Posterior cingulate gyrus (tissue), 11 donors: ENCODE results near the gene KCNS3.
A peak's percentile ranks its signal among the peaks of the same experiment; 100 is the strongest.

Experiments
- DNase-seq, 10 donors: peaks; one replicate each; pipeline versions ENCODE4 v3.0.0 to v3.0.0-alpha.2; 2020 to 2021; ENCODE audit warnings: mixed read lengths in 3 of 10
- intact Hi-C: fragments of 100-400 bp; cut with DNase I; formaldehyde crosslinking; loops from one replicate; pipeline ENCODE4 v1.15.1; 2023

The KCNS3 gene

DNA sequence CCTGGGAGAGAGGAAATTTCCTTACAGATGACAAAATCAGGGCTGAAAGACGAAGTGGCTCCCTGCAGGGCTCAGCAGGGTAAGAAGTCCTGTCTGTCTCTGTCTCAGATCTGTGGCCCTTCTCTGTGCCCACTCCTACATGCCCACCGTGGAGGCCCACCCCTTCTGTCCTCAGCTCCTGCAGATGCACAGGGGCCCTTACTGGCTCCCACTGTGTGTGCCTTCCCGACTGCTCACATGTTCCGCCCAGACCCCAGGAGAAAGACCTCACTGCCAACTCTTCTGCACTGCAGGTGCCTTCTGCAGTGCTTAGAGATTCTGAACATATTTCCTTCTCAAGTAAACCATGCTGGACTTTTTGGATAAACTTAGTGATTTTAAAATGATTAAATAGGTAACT is 1.9 kb upstream of the KCNS3 start:
- DNase-seq: no peak
- intact Hi-C loops: no loop called here

DNA sequence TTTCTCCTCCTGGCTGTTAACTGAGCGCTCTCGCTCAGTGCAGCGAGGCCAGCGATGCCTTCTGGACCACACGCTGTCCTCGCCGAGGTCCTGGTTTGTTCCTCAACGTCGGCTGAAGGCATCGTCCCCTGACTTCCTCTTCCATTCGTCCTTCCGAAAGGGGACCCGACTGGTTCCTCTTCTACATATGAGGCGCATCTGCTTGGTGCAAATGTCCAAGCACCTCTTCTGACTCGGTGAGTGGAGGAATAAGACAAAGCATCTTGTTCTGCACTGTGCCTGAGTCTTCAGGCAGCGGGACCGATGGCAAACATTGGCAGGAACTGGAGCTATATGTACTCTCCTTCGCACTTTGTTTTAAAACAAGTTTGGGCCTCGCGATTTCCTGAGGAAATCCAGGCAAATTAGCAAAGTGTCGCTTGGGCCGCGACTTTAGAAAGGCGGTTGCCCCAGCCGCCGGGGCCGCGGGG is 621 bp upstream of the KCNS3 start:
- DNase-seq: peak in 1 of 10 donors; percentile 9
- intact Hi-C loops: no loop called here

DNA sequence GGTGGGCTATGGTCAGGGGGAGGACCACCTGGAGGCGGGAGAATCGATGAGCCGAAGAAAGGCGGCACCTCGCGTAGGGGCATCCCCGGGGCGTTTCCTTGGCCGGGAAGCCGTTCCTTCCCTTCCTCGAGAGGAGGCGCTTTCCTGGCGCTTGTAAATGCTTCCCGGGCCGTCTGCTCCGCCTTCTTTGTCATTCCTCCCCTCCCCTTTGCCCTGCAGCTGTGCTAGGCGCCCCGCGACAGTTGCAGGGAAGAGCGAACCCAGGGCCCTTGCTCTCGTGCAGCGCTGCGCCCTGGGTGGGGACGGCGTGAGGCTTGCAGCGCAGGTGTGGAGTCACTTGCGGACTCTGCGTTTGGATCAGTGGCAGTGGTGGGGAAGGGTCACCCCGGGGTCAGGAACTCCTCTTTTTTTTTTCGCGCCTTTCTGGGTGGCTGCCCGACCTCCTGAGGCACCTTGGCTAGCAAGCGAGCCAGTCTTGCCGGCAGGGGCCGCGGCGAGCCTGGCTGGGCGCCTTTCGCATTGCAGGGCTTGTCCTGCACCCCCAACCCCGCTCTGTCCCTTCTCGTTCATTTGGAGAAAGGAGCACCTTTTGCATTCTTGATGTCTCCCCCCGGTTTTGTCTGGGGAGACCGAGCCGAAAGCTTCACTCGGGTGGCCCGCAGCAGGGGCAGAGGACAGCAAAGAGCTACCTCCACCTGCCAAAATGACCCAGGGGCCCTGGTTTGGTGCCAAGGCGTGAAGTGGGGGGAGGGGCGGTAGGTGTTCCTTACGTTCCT is 858 bp downstream of the KCNS3 start:
- peak; percentile 15 to 90 (median 52) for DNase-seq
- intact Hi-C loops: no loop called here

DNA sequence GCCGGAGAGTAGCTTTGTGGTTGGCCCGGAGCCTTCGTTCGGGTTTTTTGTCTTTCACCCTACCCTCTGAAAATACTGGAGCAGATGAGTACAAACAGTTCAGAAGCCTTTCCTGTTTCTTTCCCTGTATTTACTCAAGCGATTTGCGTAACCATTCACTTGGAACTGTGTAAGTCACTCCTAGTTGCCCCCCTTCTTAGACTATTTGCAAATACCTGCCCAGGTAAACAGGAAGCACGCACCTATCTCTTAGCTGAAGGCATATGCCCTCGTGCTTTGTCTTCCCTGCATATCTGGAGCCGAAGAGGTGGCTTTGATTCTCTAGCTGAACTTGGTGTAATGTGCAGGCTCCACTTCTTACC is 1.4 kb downstream of the KCNS3 start:
- intact Hi-C loops: no loop called here

DNA sequence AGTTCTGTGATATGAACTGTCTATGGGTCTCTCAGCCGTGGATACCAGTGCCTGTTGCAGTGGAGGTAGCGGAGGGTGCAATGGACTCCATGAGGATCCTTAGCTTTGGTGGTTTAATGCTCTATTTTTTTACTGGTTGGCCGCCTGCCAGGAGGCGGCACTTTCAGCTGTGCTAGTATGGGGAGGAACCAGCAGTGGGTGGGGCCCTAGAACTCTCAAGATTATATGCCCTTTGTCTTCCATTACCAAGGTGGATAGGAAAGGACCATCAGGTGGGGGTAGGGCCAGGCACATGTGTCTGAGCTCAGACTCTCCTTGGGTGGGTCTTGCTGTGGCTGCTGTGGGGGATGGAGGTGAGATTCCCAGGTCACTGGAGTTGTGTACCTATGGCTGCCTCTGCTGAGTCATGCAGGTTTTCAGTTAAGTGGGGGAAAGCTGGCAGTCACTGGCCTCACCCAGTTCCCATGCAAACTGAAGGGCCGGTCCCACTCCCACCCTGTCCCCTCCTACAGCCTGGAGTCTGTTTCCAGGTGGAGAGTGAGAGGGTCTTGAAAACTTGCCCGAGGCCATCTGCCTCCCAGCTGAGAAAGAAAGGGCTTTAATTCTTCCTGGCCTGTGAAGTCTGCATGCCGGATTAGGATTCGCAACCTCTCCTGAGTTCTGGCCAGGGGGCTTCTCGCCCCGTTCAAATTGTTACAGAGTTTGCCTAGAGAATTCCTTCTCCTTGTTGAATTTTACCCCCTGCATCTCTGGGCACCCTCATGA is 14.5 kb downstream of the KCNS3 start:
- DNase-seq: no peak
- intact Hi-C loops: no loop called here

More for the DNA sequence above, 1.4 kb downstream of the KCNS3 start:
- DNase-seq: no peak

DNA sequence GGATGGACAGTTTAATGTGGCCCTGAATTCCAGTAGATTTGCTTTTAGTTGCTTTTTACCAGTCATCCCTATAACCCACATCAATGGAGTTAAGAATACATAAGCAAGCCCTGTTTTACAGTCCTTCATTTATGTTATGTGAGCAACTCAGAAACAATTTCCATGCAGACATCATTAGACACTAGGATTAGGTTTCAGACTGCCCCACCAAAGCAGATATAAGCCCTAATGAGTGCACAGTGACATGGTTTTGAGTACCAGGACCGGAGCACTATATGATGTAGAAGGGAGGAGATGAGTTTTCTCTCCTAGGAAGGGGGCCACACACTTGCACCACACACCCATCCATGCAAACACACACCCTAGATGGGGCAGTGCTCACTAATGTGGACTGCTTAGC is 15.5 kb downstream of the KCNS3 start:
- DNase-seq: no peak
- intact Hi-C loops: no loop called here

DNA sequence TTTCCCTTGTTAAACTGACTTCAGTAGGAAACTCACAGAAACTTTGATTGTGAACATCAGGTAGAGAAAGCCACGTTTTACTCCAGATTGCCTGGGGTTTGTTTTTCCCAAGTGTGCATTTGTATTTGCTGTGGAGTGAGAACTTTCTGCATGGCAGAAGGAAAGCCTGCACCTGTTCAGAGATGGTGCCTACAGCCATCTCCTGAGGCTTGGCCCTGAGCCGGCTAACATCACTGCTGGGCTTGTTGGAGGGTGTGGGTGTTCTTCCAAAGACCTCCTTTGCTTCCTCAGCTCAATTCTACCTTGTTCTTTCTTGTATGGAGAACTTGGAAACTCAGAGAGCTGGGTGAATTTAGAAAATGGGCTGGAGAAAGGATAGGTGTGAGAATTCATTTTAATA is 16.1 kb downstream of the KCNS3 start:
- intact Hi-C loops: no loop called here

DNA sequence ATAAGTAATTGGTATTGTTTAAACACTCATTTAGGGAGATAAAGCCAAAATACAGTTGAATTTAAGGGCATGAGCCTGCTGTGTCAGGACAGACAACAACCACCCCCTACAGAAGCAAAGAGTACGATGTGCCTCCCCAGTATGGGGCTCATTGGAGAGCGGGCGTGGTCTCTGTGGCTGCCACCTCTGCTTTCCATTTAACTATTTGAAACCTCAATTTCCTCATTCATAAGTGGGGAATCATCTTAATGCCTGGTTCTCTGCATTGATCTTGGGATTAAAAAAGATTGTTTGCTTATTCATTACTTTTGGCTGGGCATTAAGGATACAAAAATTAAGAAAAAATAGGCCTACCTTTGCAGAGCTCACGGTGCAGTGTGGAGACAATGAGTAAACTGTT is 21.4 kb downstream of the KCNS3 start:
- DNase-seq: no peak
- intact Hi-C loops: no loop called here

More for the DNA sequence above, 16.1 kb downstream of the KCNS3 start:
- DNase-seq: no peak

DNA sequence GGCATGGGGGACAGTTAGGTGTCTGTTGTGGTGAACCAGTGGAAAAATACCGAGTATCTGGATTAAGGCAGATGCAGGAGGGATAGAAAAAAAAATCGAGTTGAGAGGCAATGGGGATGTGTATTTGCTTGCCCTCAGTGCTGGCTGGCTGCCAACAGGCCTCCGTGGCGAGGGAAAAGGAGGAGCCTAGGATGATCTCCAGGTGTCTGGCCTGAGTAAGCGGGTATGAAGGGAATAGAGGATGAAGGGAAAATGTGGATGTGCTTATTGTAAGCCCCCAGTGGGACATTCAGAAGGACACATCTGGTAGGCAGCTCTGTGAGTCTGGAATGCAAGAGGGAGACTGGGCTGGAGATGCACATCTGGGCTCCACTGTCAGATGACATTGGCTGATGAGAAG is 22.8 kb downstream of the KCNS3 start:
- intact Hi-C loops: no loop called here
- DNase-seq: peak in 4 of 10 donors; percentile 26 to 87 (median 50)

DNA sequence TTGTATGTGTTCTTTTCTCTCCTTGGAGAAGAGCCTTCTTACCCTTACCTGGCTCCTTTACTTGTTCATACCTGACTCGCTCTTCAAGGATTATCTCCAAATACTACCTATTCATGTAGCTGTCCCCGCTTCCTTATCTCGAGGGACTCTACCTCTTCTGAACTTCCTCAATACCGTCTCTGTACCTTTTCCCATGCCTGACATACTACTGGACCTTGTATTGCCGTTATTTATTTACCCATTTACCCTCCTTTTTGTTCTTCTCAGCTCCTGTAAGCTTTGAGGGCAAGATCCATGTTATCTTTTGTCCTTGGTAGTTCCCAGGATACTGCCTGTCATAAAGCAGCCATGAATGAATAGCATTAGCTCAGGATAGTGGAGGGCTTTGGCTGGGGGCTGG is 32.5 kb downstream of the KCNS3 start:
- intact Hi-C loops: no loop called here

DNA sequence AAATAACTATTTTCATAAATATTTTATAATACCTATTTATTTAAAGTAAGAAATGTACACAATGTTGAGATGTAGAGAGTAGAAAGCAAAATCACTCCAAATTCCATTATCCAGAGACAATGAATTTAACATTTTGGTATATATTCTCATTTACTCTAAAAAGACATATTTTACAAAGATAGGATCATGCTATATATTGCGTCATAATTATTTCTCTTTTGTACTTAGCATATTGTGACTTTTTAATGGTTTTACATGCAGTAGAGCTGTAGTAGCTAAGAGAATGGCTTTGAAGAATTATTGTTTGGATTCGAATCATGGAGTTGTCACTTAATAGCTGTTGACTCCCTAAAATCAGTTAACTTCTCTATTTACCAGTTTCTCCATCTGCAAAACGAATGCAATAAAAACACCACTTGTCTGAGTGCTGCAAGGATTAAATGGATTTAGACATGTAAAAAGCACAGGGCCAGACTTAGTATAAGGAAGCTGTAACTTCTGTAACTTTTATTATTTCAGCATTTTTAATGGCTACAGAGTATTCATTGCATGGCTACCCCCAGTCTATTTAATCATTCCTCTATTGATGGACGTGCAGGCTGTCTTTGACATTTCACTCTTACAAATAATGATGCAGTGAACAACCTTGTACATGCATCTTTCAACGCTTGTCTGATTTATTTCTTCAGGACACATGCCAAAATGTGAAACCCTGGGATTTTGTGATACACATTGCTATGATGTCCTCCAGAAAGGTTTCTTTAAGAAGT is 33.2 kb downstream of the KCNS3 start:
- intact Hi-C loops: no loop called here
- no peak for DNase-seq

More for the DNA sequence above, 32.5 kb downstream of the KCNS3 start:
- DNase-seq: no peak

DNA sequence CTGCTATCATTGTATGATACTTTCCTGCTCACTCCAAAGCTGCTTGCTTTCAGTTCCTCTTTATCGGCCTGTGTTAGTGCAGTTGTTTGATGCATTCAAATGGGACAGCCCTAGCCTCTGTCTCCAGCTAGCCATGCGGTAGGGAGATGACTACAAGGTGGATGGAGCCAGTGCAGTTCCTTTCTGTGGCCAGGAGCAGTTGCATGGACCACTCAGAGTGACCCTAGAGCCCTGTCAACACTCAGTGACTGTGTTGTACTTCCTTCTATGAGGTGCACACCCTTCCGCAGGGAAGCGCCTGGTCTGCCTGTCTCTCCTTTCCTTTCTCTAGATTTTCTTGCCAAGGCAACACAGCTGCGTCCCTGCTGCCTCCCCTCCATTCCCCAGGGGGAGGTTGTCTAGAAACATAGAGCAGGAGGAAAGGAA is 33.8 kb downstream of the KCNS3 start:
- no peak for DNase-seq

DNA sequence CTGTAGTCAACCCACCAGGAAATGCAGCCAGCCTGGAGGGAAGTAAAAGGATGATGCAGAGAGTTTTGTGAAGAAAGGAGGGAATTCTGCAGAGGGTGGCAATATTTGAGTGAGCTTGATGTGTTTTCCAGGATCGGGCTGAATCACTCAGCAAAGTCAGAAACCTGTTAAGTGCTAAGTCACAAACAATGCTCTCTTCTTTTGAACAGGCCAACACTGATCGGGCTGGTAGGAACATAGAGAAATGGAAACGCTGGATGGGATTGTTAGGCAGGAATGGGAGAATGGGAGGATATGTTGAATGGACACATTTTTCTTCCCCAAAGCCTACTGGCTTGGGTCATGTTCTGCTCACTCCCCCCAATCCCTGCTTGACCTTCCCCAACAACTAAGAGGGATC is 36.6 kb downstream of the KCNS3 start:
- no peak for DNase-seq
- intact Hi-C loops: no loop called here

More for the DNA sequence above, 33.8 kb downstream of the KCNS3 start:
- intact Hi-C loops: no loop called here

DNA sequence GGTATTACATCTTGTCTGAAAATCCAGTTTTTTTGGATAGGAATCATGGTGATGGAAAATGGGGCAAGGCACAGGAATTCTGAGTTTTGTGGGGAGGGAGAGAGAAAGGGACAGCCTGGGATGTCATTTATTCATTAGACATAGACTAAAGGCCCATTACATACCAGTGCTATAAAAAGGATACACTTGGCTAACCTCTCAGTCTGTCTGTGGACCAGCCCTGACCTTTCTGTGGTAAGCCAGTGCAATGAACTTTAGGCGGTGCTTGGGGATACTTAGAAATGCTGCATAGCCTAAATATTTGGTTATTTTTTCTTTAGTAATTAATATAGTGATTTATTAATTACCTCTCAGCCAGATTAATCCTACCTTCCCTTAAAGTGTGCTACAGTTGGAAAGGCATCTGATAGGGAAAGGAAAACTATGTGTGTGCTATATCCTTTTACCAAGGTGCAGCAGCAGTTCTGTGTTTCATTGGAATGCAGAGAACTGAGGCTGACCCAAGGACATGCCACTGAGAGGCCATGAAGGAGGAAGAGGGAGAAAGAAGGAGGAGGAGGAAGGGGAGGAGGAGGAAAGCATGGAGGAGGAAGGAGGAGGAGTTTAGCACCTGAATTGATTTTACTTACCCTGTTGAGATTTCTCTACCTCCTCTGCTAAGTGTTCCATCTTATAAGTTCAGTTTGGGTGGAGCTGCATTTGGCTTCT is 37.5 kb downstream of the KCNS3 start:
- DNase-seq: no peak
- intact Hi-C loops: no loop called here

DNA sequence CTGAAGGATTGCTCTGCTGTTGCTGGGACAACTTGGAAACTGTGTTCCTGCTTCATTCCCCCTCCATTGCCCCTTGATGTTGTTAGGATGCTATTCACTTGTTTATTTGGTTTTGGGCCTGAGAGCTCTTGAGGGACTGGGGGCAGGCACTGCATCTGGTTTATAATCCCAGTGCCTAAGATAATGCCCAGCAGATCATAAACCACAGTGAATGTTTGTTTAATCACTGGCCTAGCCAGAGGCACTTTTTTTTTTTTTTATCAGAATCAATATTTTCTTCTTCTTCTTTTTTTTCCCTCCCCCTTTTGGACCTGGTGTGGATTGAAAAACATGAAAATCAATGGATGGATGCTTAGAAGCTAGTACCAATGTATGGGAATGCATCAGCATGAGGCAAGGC is 38.1 kb downstream of the KCNS3 start:
- DNase-seq: no peak
- intact Hi-C loops: no loop called here

DNA sequence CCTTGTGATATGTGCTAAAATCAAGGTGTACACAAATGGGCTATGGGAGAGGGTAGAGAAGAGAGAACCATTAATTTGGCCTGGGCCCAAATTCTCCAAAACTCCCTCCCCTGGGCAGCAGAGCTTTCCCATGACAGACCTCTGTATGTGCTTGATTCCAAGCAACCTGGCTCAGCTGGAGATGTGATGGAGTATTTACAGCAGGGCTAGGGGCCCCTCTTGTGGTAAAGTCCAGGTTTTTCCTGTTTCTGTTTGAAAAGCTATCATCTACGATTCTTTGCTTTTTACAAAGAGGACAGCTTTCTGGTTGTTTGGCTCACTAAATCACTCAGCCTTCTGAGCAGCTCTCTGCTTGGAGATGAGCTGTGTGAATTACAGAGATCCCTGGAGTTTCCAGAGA is 40.3 kb downstream of the KCNS3 start:
- intact Hi-C loops: no loop called here
- peak in 2 of 10 donors; percentile 32 to 38 for DNase-seq

DNA sequence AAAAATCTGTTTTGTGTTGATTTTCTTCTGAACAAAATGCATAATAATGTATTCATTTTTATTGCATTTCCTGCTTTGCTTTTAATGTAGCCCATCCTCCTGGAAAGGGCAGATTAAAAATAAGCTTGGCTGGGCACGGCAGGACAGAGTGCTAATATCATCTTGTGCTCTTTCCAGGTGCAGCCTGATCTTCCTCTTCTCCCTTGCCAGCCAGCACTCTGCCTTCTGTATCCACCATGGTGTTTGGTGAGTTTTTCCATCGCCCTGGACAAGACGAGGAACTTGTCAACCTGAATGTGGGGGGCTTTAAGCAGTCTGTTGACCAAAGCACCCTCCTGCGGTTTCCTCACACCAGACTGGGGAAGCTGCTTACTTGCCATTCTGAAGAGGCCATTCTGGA is 52.3 kb downstream of the KCNS3 start:
- intact Hi-C loops: no loop called here
- DNase-seq: peak in 1 of 10 donors; percentile 68

DNA sequence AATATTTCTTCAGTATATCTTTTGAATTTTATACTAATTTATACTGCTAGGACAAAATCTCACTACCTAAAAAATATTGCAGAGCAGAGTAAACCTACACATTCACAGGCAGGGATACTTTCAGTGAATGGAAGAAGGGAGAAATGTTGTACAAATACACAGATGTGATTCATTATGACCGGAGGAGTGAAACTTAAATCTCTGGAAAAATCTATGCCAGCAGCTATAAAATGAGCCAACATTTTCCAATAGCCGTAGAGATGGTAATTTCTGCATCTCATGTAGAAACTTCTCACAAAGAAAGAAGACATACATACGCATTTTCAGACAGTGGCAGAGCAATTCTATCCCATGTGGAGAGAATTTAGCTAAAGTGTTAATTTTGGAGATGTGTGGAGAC is 54.8 kb downstream of the KCNS3 start:
- DNase-seq: no peak
- intact Hi-C loops: no loop called here

DNA sequence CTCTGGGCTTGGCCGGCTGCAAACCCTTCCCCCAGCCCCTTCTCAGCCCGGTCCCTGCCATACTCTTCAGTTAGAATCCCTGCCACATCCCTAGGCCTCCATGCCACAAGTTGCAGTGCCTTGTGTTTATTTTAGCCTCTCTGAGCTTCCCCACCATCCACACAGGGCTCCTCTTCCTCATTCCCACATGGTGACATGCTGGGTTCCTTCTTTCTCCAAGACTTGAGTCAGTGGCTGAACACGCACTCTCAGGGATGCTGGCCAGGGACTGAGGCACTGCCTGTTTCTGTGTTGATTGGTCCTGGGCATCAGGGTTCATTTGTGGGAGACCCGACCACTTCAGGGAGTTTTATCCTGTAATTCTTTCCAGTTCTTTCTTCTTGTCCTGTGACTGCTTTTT is 56.3 kb downstream of the KCNS3 start:
- no peak for DNase-seq
- intact Hi-C loops: no loop called here

DNA sequence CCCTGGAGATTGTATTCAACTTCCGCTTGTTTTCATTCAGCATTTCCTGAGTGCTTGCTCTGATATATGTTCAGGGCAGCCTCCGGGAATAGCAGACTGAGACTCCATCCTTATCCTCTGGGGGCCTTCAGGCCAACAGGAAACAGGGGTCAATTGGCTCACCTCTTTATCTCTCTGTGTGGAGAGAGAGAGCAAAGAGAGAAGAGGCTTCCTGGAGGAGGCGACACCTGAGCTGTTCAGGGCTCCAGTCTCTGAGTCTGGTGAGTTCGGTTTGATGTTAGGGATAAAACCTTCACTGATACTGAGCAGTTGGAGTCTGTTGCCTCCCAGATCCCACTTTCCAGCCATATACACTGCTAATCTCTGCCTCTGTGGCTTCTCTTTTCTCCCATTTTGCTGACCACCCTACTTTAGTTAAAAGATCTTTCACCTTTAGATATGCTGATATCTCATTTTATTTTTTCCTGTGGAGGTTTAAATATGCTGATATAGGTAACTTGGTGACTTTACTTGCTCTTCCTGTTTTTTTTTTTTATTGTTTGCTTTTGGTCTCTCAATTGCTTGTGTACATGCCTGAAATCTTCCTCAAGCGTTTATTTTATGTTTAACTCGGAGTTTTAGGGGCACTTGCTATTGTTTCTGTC is 56.9 kb downstream of the KCNS3 start:
- intact Hi-C loops: no loop called here
- no peak for DNase-seq
